ENCODE data around the gene TEX11.
"Not testable (repeated sequence)": the region's sequence is repeated elsewhere in the genome, so short reads cannot be mapped to it uniquely, and the experiment has no call there.

The TEX11 gene

GRCh38 chrX:70720721-70721120 lies 187.8 kb downstream of the TEX11 start:
- no peaks in the 10 kb centered on the region for H3K9me3 ChIP-seq (ENCODE audit: control insufficient read depth, insufficient read depth, low read length)
- H3K27me3 ChIP-seq (ENCODE audit: control insufficient read depth, low read length), result no peaks in the 10 kb centered on the region
- H4K20me1 ChIP-seq (ENCODE audit: control insufficient read depth, insufficient read depth, low read depth, low read length), result no peaks in the 10 kb centered on the region
- no peaks in the 10 kb centered on the region for H3K79me2 ChIP-seq (ENCODE audit: control insufficient read depth, low read length)
- no peak overlapping the region for H3K4me2 ChIP-seq (ENCODE audit: low read length)
- no peaks in the 10 kb centered on the region for H3K36me3 ChIP-seq (ENCODE audit: control insufficient read depth, low read length)
- H3F3A ChIP-seq (ENCODE audit: control insufficient read depth, insufficient read depth), result no peaks in the 10 kb centered on the region
- TF ChIP-seq EZH2phosphoT487 (IDR thresholded peaks at IDR 0.05; ENCODE audit: borderline replicate concordance, low read length) (no peak), CTCF (IDR thresholded peaks at IDR 0.05; ENCODE audit: low read depth, low read length, poor library complexity, severe bottlenecking) (no peak)
- H3K4me3 ChIP-seq (ENCODE audit: low read length), result no peak overlapping the region
- H3K27ac ChIP-seq (ENCODE audit: low read depth, low read length), result no peak overlapping the region
- no peaks in the 10 kb centered on the region for H3K9me2 ChIP-seq (replicated peaks; ENCODE audit: control insufficient read depth, low read length)
- no peaks in the 10 kb centered on the region for H3K4me1 ChIP-seq (ENCODE audit: control insufficient read depth, low read length)

GRCh38 chrX:70711336-70711735 lies 197.2 kb downstream of the TEX11 start:
- not testable (repeated sequence) for H3K9me2 ChIP-seq (replicated peaks; ENCODE audit: control insufficient read depth, low read length); H3K4me1 ChIP-seq (ENCODE audit: control insufficient read depth, low read length); H3K27me3 ChIP-seq (ENCODE audit: control insufficient read depth, low read length); H4K20me1 ChIP-seq (ENCODE audit: control insufficient read depth, insufficient read depth, low read depth, low read length); H3K4me3 ChIP-seq (ENCODE audit: low read length); H3K9me3 ChIP-seq (ENCODE audit: control insufficient read depth, insufficient read depth, low read length); H3K79me2 ChIP-seq (ENCODE audit: control insufficient read depth, low read length); H3K27ac ChIP-seq (ENCODE audit: low read depth, low read length); H3K36me3 ChIP-seq (ENCODE audit: control insufficient read depth, low read length); H3F3A ChIP-seq (ENCODE audit: control insufficient read depth, insufficient read depth); H3K4me2 ChIP-seq (ENCODE audit: low read length)

DNA sequence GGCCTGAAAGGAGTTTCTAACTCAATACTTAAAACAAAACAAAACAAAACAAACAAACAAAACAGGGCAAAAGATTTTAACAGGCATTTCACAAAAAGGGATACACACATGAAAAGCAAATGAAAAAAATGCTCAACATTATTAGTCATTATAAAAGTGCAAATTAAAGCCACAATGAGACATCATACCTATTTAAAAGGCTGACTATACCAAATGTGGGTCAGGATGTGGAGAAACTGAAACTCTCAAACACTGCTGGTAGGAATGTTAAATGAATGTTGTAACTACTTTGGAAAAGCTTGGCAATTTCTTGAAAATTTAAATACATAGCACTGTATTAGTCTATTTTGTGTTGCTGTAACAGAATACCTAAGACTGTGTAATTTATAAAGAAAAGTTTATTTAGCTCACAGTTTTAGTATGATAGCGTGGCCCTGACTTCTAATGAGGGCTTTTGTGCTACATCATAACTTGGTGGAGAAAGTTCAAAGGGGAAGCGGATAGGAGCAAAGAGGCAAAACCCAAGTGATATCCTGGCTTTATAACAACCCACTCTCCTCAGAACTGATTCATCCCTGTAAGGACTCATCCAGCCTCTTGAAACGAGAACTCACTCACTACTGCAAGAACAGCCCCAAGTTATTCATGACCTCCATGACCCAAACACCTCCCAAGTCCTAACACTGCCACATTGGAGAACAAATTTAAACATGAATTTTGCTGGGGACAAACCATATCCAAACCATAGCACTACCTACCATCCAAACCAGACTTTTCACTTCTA lies 214.0 kb downstream of the TEX11 start:
- no peaks in the 10 kb centered on the region for H4K20me1 ChIP-seq (ENCODE audit: control insufficient read depth, insufficient read depth, low read depth, low read length)
- H3F3A ChIP-seq (ENCODE audit: control insufficient read depth, insufficient read depth), result no peaks in the 10 kb centered on the region
- no peaks in the 10 kb centered on the region for H3K79me2 ChIP-seq (ENCODE audit: control insufficient read depth, low read length)
- TF ChIP-seq EZH2phosphoT487 (IDR thresholded peaks at IDR 0.05; ENCODE audit: borderline replicate concordance, low read length) (no peak), CTCF (IDR thresholded peaks at IDR 0.05; ENCODE audit: low read depth, low read length, poor library complexity, severe bottlenecking) (no peak)
- no peaks in the 10 kb centered on the region for H3K9me2 ChIP-seq (replicated peaks; ENCODE audit: control insufficient read depth, low read length)
- H3K4me2 ChIP-seq (ENCODE audit: low read length), result no peak overlapping the region
- no peak overlapping the region for H3K27ac ChIP-seq (ENCODE audit: low read depth, low read length)
- no peaks in the 10 kb centered on the region for H3K4me1 ChIP-seq (ENCODE audit: control insufficient read depth, low read length)
- no peaks in the 10 kb centered on the region for H3K27me3 ChIP-seq (ENCODE audit: control insufficient read depth, low read length)
- no peaks in the 10 kb centered on the region for H3K36me3 ChIP-seq (ENCODE audit: control insufficient read depth, low read length)
- no peak overlapping the region for H3K4me3 ChIP-seq (ENCODE audit: low read length)
- H3K9me3 ChIP-seq (ENCODE audit: control insufficient read depth, insufficient read depth, low read length), result no peaks in the 10 kb centered on the region

GRCh38 chrX:70679455-70679854 lies 229.1 kb downstream of the TEX11 start:
- H3K9me3 ChIP-seq (ENCODE audit: control insufficient read depth, insufficient read depth, low read length); H4K20me1 ChIP-seq (ENCODE audit: control insufficient read depth, insufficient read depth, low read depth, low read length); H3K4me3 ChIP-seq (ENCODE audit: low read length); H3K9me2 ChIP-seq (replicated peaks; ENCODE audit: control insufficient read depth, low read length); H3F3A ChIP-seq (ENCODE audit: control insufficient read depth, insufficient read depth); H3K36me3 ChIP-seq (ENCODE audit: control insufficient read depth, low read length); H3K27me3 ChIP-seq (ENCODE audit: control insufficient read depth, low read length); H3K79me2 ChIP-seq (ENCODE audit: control insufficient read depth, low read length); H3K27ac ChIP-seq (ENCODE audit: low read depth, low read length); H3K4me1 ChIP-seq (ENCODE audit: control insufficient read depth, low read length); H3K4me2 ChIP-seq (ENCODE audit: low read length): not testable (repeated sequence)

All from DOHH2 (cell line).